ENCODE results near the gene AKT2. TPM values are rescaled to one million over a fixed set of nuclear protein-coding genes. Genes with fewer than 3 reads are reported as not detected.

AKT2 gene
- total and polyA plus RNA-seq, 2 of the 8 experiments (the other 6 are each of a cell fraction or from before 2014, with no cell fraction given): 151 to 183 TPM

GRCh38 chr19:40225440-40226305 lies 59.5 kb downstream of the AKT2 start:
- Histone ChIP-seq H2BK5ac (ENCODE audit: low read depth, low read length) (peak overlapping the region; percentile 21; the same call in 1 of the 2 replicates), H2BK20ac (ENCODE audit: low read length) (no peak overlapping the region), H2BK15ac (ENCODE audit: low read length) (no peak overlapping the region), H4K8ac (ENCODE audit: extremely low read depth, insufficient read depth, low read length) (no peak overlapping the region), H4K5ac (ENCODE audit: insufficient read length, low read depth, low read length) (no peak overlapping the region), H3K9me3 (ENCODE audit: insufficient read depth in 2 of 2, low read depth in 1 of 2, low read length in 1 of 2) (peaks cover 0 to 5% of the 10 kb centered on the region in 2 experiments; a peak in 1 of 4 replicates), H4K20me1 (replicated peaks in 1 of 2; ENCODE audit: control insufficient read depth in 1 of 2, insufficient read depth in 2 of 2, low read length in 2 of 2) (no peaks in the 10 kb centered on the region), H3K4me3 (ENCODE audit: extremely low read depth in 1 of 4, insufficient read depth in 2 of 4, low read depth in 3 of 4, low read length in 4 of 4) (peak overlapping the region; percentile 29 to 47 (median 42)), H3K27me3 (replicated peaks in 1 of 4; ENCODE audit: control insufficient read depth in 3 of 4, extremely low read depth in 1 of 4, insufficient read depth in 3 of 4, low read length in 3 of 4) (peaks cover 0 to 30% (median 13%) of the 10 kb centered on the region in 4 experiments; a peak in 5 of 7 replicates), H3K23me2 (ENCODE audit: low read depth, low read length) (peaks cover 5% of the 10 kb centered on the region), H2AFZ (ENCODE audit: low read length) (peak overlapping the region; percentile 30), H2AK5ac (ENCODE audit: low read depth, low read length) (0 out of 2 replicates have a peak overlapping the region, but pooled peaks have one; percentile 28), H3K4me2 (ENCODE audit: insufficient read depth in 1 of 2, low read depth in 2 of 2, low read length in 2 of 2) (peak overlapping the region; percentile 61 to 63), H2BK12ac (ENCODE audit: low read depth, low read length) (peak overlapping the region; percentile 43; the same call in 1 of the 2 replicates), H3K9ac (replicated peaks in 1 of 4; ENCODE audit: extremely low read depth in 1 of 4, low read depth in 3 of 4, low read length in 3 of 4) (peak overlapping the region in 1 of 4 experiments; percentile 30; a peak in 1 of 7 replicates), H3K23ac (ENCODE audit: insufficient read length) (no peak overlapping the region), H3K18ac (ENCODE audit: extremely low read depth, low read length) (no peak overlapping the region), H3K27ac (ENCODE audit: low read depth, low read length) (no peak overlapping the region), H2BK120ac (replicated peaks; ENCODE audit: low read depth, low read length) (no peak overlapping the region), H3K79me1 (ENCODE audit: low read depth, low read length) (no peaks in the 10 kb centered on the region), H3K56ac (replicated peaks; ENCODE audit: insufficient read length, low read depth, low read length) (no peak overlapping the region), H3K36me3 (ENCODE audit: control insufficient read depth in 2 of 4, insufficient read depth in 4 of 4, low read length in 3 of 4) (no peaks in the 10 kb centered on the region), H4K91ac (replicated peaks; ENCODE audit: insufficient read length, low read length) (no peak overlapping the region), H3K79me2 (ENCODE audit: control insufficient read depth in 1 of 2, insufficient read depth in 2 of 2, low read length in 2 of 2) (no peaks in the 10 kb centered on the region), H3K4ac (replicated peaks; ENCODE audit: insufficient read length, low read depth, low read length) (no peak overlapping the region), H3K4me1 (replicated peaks in 1 of 4; ENCODE audit: control insufficient read depth in 3 of 4, insufficient read depth in 4 of 4, low read length in 3 of 4) (peaks cover 0 to 4% (median 3%) of the 10 kb centered on the region in 4 experiments; a peak in 5 of 7 replicates), H3K14ac (ENCODE audit: insufficient read length) (no peak overlapping the region)
- TF ChIP-seq KDM1A (IDR thresholded peaks at IDR 0.05; ENCODE audit: borderline replicate concordance, low read length) (peak; percentile 77), CBX8 (IDR thresholded peaks at IDR 0.05; ENCODE audit: borderline replicate concordance, low read depth, low read length) (no peak)
- WGBS, 2 experiments (ENCODE audit: extremely low coverage in 1 of 2, insufficient coverage in 1 of 2, insufficient read length in 1 of 2, insufficient replicate concordance in 2 of 2, low coverage in 1 of 2, low lambda C conversion rate in 2 of 2, missing lambda C conversion rate in 1 of 2): 52% methylated on average over 21 of the region's 21 CpGs; no CpG with 5 or more reads in 1 of the 2 experiments
- CTCF ChIA-PET (ENCODE audit: partially characterized antibody): interaction anchor here (0.6 to 2.1 kb wide), 3 partner anchors 15 to 41 kb away, joined by 3 to 11 read pairs (median 5); no protein-coding TSS in a partner anchor
- no peak for DNase-seq (ENCODE audit: low read depth in 1 of 2, low spot score in 2 of 2)
- FAIRE-seq: no peak
- POLR2A ChIA-PET (ENCODE audit: partially characterized antibody): interaction anchor here (0.6 to 1.5 kb wide), 3 partner anchors 10 to 1002 kb away, joined by 3 read pairs; no protein-coding TSS in a partner anchor

Measured in H1 (cell line).